KMS-11 (cell line): ENCODE data around the gene MTIF3.

Experiments
- H2AFZ ChIP-seq: fragments of 200-600 bp; sonication (generic); 2 replicates; pipeline ENCODE4 v1.6.1; 2016; ENCODE audit warnings: antibody characterized with exemption, mixed run types, low read depth
- H3K27ac ChIP-seq: fragments of 200-600 bp; sonication (generic); 2 replicates; pipeline ENCODE4 v1.6.1; 2016; ENCODE audit warnings: mild to moderate bottlenecking, mixed run types
- H3K27me3 ChIP-seq: fragments of 200-600 bp; sonication (generic); 2 replicates; pipeline ENCODE4 v1.6.1; 2017; ENCODE audit warnings: mild to moderate bottlenecking, low read depth, mixed run types, moderate library complexity; ENCODE audit not compliant: insufficient read depth
- H3K36me3 ChIP-seq: fragments of 200-600 bp; sonication (generic); 2 replicates; pipeline ENCODE4 v1.6.1; 2017; ENCODE audit warnings: mild to moderate bottlenecking, mixed run types; ENCODE audit not compliant: insufficient read depth
- H3K4me1 ChIP-seq: fragments of 200-600 bp; sonication (generic); 2 replicates; pipeline ENCODE4 v1.6.1; 2016; ENCODE audit warnings: mild to moderate bottlenecking, low read depth, mixed run types; ENCODE audit not compliant: poor library complexity, severe bottlenecking
- H3K4me2 ChIP-seq: fragments of 200-600 bp; sonication (generic); 2 replicates; pipeline ENCODE4 v1.7.0; 2016; ENCODE audit warnings: mild to moderate bottlenecking, mixed run types
- H3K4me3 ChIP-seq: fragments of 200-600 bp; sonication (generic); IDR thresholded peaks from 2 replicates; pipeline ENCODE4 v1.6.1; 2017; ENCODE audit warnings: low read depth, low read length, mixed read lengths; ENCODE audit not compliant: insufficient read depth
- H3K79me2 ChIP-seq: fragments of 200-600 bp; sonication (generic); 2 replicates; pipeline ENCODE4 v1.6.1; 2016; ENCODE audit warnings: low read depth, mixed run types; ENCODE audit not compliant: insufficient read depth
- H3K9ac ChIP-seq: fragments of 200-600 bp; sonication (generic); 2 replicates; pipeline ENCODE4 v1.6.1; 2016; ENCODE audit warnings: mild to moderate bottlenecking, mixed run types
- H4K20me1 ChIP-seq: fragments of 200-600 bp; sonication (generic); 2 replicates; pipeline ENCODE4 v1.6.1; 2016; ENCODE audit warnings: mild to moderate bottlenecking, mixed run types; ENCODE audit not compliant: insufficient read depth
- TF ChIP-seq, protein P1 (sequence below): fragments of 200-600 bp; sonication (generic); conservative IDR thresholded peaks from 2 replicates; pipeline ENCODE4 v1.6.1; 2017; ENCODE audit warnings: low read depth, mild to moderate bottlenecking, antibody characterized with exemption, low read length, moderate library complexity, mixed read lengths

Gene MTIF3

DNA sequence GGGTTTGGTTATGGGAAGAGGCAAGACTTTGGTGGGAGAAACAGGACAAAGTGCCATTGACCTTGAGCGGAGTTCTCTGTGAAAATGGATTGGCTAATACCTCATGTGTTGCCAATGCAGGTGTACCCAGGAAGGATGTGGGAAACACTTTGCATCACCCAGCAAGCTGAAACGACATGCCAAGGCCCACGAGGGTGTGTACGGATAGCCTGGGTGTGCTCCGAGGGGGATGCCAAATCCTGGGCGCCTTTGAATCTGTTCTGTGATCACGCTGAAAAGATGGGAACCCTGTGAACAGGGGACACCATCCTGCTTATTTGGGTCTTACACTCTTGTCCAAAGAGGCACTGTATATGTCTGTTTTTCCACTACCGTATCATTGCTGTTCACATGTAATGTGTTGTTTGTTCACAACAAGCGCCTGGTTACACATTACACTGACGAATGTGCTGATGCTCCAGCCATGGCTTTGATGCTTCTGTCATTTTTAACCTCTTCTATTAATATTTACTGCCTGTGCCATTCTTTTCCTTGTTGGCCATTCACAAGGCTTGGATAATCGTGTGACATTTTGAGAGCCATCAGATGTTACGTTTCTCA is 17.7 kb downstream of the MTIF3 start:
- no peak overlapping the region for H3K27ac ChIP-seq
- H3K9ac ChIP-seq: no peak overlapping the region
- no peak overlapping the region for H3K4me2 ChIP-seq
- TF ChIP-seq, protein P1, sequence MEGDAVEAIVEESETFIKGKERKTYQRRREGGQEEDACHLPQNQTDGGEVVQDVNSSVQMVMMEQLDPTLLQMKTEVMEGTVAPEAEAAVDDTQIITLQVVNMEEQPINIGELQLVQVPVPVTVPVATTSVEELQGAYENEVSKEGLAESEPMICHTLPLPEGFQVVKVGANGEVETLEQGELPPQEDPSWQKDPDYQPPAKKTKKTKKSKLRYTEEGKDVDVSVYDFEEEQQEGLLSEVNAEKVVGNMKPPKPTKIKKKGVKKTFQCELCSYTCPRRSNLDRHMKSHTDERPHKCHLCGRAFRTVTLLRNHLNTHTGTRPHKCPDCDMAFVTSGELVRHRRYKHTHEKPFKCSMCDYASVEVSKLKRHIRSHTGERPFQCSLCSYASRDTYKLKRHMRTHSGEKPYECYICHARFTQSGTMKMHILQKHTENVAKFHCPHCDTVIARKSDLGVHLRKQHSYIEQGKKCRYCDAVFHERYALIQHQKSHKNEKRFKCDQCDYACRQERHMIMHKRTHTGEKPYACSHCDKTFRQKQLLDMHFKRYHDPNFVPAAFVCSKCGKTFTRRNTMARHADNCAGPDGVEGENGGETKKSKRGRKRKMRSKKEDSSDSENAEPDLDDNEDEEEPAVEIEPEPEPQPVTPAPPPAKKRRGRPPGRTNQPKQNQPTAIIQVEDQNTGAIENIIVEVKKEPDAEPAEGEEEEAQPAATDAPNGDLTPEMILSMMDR: no peak
- no peaks in the 10 kb centered on the region for H3K27me3 ChIP-seq
- H3K4me1 ChIP-seq: no peaks in the 10 kb centered on the region
- H3K36me3 ChIP-seq: peaks cover 3% of the 10 kb centered on the region; the same call in 1 of the 2 replicates
- H3K79me2 ChIP-seq: peaks cover 5% of the 10 kb centered on the region
- no peak overlapping the region for H2AFZ ChIP-seq
- H4K20me1 ChIP-seq: no peaks in the 10 kb centered on the region
- H3K4me3 ChIP-seq: no peak overlapping the region

- Histone ChIP-seq H4K20me1 (no peaks in the 10 kb centered on the region), H3K4me2 (no peak overlapping the region), H3K27me3 (no peaks in the 10 kb centered on the region), H3K36me3 (peaks cover 3% of the 10 kb centered on the region; the same call in 1 of the 2 replicates), H3K9ac (no peak overlapping the region), H3K4me3 (no peak overlapping the region), H3K4me1 (no peaks in the 10 kb centered on the region), H3K27ac (no peak overlapping the region), H2AFZ (no peak overlapping the region), H3K79me2 (peaks cover 10% of the 10 kb centered on the region)
- TF ChIP-seq, protein P1: no peak
Measured at GRCh38 chr13:27432180-27432579, 18.2 kb downstream of the MTIF3 start.

DNA sequence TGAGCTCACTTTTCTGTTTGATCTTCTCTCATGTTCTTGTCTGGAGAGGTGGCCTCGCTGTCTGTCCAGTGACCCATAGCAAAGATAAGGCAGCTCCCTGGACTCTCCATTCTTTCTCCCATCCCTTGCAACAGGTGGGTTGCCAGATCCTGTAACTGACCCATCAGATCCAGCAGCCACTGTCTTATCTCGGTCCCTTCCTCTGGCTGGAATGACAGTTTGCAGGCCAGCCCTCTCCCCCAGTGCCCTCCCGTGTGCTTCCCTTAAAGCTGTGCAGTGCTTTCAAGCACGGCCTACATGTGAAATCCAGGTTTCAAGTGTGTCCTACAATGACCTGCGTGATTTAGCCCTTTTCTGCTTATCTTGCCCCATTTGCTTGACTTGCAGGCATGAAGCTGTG is 22.2 kb downstream of the MTIF3 start:
- Histone ChIP-seq H3K4me2 (no peak overlapping the region), H4K20me1 (no peaks in the 10 kb centered on the region)

DNA sequence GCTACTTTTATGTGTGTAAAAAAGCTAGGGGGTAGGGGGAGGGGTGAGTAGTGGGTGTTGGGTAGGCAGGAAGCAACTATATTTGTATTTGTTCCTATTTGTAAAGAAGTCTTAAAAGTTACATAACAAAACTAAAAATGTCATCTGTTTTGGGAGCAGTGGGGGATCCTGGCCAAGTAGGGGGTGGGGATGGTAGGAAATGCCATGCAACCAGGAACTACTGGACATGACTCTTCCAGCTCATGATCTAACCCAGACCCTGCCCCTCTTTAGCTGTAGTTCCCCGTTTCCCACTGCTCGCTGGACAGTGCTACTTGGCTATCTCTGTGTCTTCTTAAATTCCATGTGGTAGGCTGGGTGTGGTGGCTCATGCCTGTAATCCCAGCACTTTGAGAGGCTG is 22.7 kb downstream of the MTIF3 start:
- H3K4me3 ChIP-seq: no peak overlapping the region
- H3K79me2 ChIP-seq: peaks cover 35% of the 10 kb centered on the region
- no peaks in the 10 kb centered on the region for H3K27me3 ChIP-seq
- no peak overlapping the region for H3K9ac ChIP-seq
- no peak overlapping the region for H3K4me2 ChIP-seq
- no peaks in the 10 kb centered on the region for H4K20me1 ChIP-seq
- TF ChIP-seq, protein P1: no peak
- H2AFZ ChIP-seq: no peak overlapping the region
- H3K36me3 ChIP-seq: no peaks in the 10 kb centered on the region; the same call in 1 of the 2 replicates
- H3K4me1 ChIP-seq: peaks cover 8% of the 10 kb centered on the region
- H3K27ac ChIP-seq: no peak overlapping the region

More for the DNA sequence above, 22.2 kb downstream of the MTIF3 start:
- peaks cover 35% of the 10 kb centered on the region for H3K79me2 ChIP-seq
- H3K9ac ChIP-seq: no peak overlapping the region
- H3K4me1 ChIP-seq: peaks cover 8% of the 10 kb centered on the region
- H3K36me3 ChIP-seq: no peaks in the 10 kb centered on the region; the same call in 1 of the 2 replicates
- H2AFZ ChIP-seq: no peak overlapping the region
- no peaks in the 10 kb centered on the region for H3K27me3 ChIP-seq
- no peak overlapping the region for H3K4me3 ChIP-seq
- TF ChIP-seq, protein P1: no peak
- H3K27ac ChIP-seq: no peak overlapping the region
